K562 (cell line): Measurements from ENCODE around the gene PID1. TPM values are rescaled to one million over a fixed set of nuclear protein-coding genes. Genes with fewer than 3 reads are reported as not detected.

Experiments
- ATAC-seq: fragments of 200-7000 bp; cut with Tn5 transposase; 3 replicates; pipeline ENCODE4 v1.9.1; 2020; ENCODE audit warnings: moderate library complexity
- BruUV-seq: library from RNA; stranded (reverse); fragments of 400-500 nt; replicated peaks from 2 replicates; lab custom pipeline; 2021; lab: Mats Ljungman, UMichigan
- CTCF ChIA-PET: fragments of 300-600 bp; formaldehyde crosslinking; extraction: SDS; loops from one replicate; lab custom pipeline; 2021; ENCODE audit warnings: low intra/inter-chr PET ratio; lab: Yijun Ruan, JAX
- POLR2A ChIA-PET: fragments of 300-600, 350-650 bp; sonication (Branson Sonifier 250); formaldehyde crosslinking; extraction: SDS; loops from one replicate; lab custom pipeline; 2021; ENCODE audit warnings: antibody characterized with exemption, inconsistent platforms; lab: Yijun Ruan, JAX
- DNase-seq, 4 experiments: peaks; one replicate each; pipeline versions ENCODE4 v3.0.0 to v3.0.0-alpha.2; 2011 to 2018; ENCODE audit warnings: low spot score in 3 of 4, mixed read lengths in 3 of 4; ENCODE audit errors: extremely low read depth in 1 of 4
- FAIRE-seq: peaks from 2 replicates; lab custom pipeline; 2011; peaks lifted over from hg19 to GRCh38; lab: Jason Lieb, UNC
- H2AFZ ChIP-seq: 2 replicates; pipeline ENCODE4 v1.6.0; 2011; ENCODE audit warnings: low read depth, low read length, control low read depth, inconsistent platforms
- H3K27ac ChIP-seq: fragments of 200-600 bp; 3 replicates; pipeline ENCODE4 v1.8.0; 2011; ENCODE audit warnings: low read depth, mild to moderate bottlenecking, control low read depth, inconsistent platforms, low read length, moderate library complexity, mixed read lengths; ENCODE audit errors: extremely low read depth
- H3K27me3 ChIP-seq, 2 experiments: fragments of 300-600 bp in 1 of 2; 2 replicates in 1 of 2; 3 replicates in 1 of 2; pipeline versions ENCODE4 v1.6.0 to v1.8.0; 2011; ENCODE audit warnings: inconsistent platforms in 2 of 2, low read length in 2 of 2, mild to moderate bottlenecking in 1 of 2, mixed read lengths in 1 of 2, moderate library complexity in 1 of 2; ENCODE audit not compliant: control insufficient read depth in 2 of 2, insufficient read depth in 2 of 2
- H3K36me3 ChIP-seq: fragments of 300-600 bp; 3 replicates; pipeline ENCODE4 v1.8.0; 2011; ENCODE audit warnings: mild to moderate bottlenecking, low read length, inconsistent platforms; ENCODE audit not compliant: control insufficient read depth, insufficient read depth
- H3K4me1 ChIP-seq, 2 experiments: fragments of 200-600 bp in 1 of 2; replicated peaks in 1 of 2; 2 replicates in 1 of 2; 3 replicates in 1 of 2; pipeline versions ENCODE4 v1.5.1 to v1.8.0; 2011; ENCODE audit warnings: inconsistent platforms in 2 of 2, low read length in 2 of 2, mild to moderate bottlenecking in 1 of 2, mixed read lengths in 1 of 2, moderate library complexity in 1 of 2; ENCODE audit not compliant: control insufficient read depth in 2 of 2, insufficient read depth in 2 of 2
- H3K4me2 ChIP-seq: 2 replicates; pipeline ENCODE4 v1.6.1; 2011; ENCODE audit warnings: low read length, control low read depth, inconsistent platforms, mixed read lengths; ENCODE audit not compliant: insufficient read depth
- H3K4me3 ChIP-seq: fragments of 200-600 bp; sonication (generic), shearing (Covaris generic); 2 replicates; pipeline ENCODE4 v1.5.1; 2016; ENCODE audit warnings: control low read depth, inconsistent platforms
- H3K79me2 ChIP-seq: fragments of 200-600 bp; 3 replicates; pipeline ENCODE4 v1.8.0; 2011; ENCODE audit warnings: low read length, inconsistent platforms; ENCODE audit not compliant: control insufficient read depth, insufficient read depth
- H3K9ac ChIP-seq, 2 experiments: 2 replicates each; pipeline versions ENCODE4 v1.6.0 to v1.6.1; 2011; ENCODE audit warnings: low read depth in 2 of 2, low read length in 2 of 2, control low read depth in 1 of 2, inconsistent platforms in 1 of 2, mild to moderate bottlenecking in 1 of 2, mixed read lengths in 1 of 2; ENCODE audit not compliant: insufficient read depth in 1 of 2
- H3K9me1 ChIP-seq: one replicate; pipeline ENCODE4 v1.6.0; 2011; ENCODE audit warnings: inconsistent platforms, mild to moderate bottlenecking, low read length, moderate library complexity; ENCODE audit not compliant: control insufficient read depth, insufficient read depth
- H3K9me3 ChIP-seq: replicated peaks from 2 replicates; pipeline ENCODE4 v1.5.1; 2011; ENCODE audit warnings: low read depth, low read length, inconsistent platforms; ENCODE audit not compliant: control insufficient read depth, insufficient read depth
- H4K20me1 ChIP-seq: replicated peaks from 2 replicates; pipeline ENCODE4 v1.6.1; 2011; ENCODE audit warnings: low read length, inconsistent platforms, mixed read lengths; ENCODE audit not compliant: control insufficient read depth, insufficient read depth
- BRCA1 ChIP-seq, 2 experiments: fragments of 450-650 bp in 1 of 2; sonication (generic) in 1 of 2; formaldehyde crosslinking in 1 of 2; IDR thresholded peaks; 2 replicates each; pipeline versions ENCODE4 v1.5.0 to v1.6.1; 2017 to 2020; ENCODE audit warnings: mild to moderate bottlenecking in 1 of 2, missing genetic modification reagents in 1 of 2
- FIP1L1 ChIP-seq: fragments of 200-400 bp; formaldehyde crosslinking; IDR thresholded peaks from 2 replicates; pipeline ENCODE4 v1.6.1; 2018; ENCODE audit warnings: mild to moderate bottlenecking, low read depth, low read length; ENCODE audit not compliant: poor library complexity, severe bottlenecking
- MTF1 ChIP-seq: fragments of 250-450 bp; sonication (Bioruptor Pico); IDR thresholded peaks from 2 replicates; pipeline ENCODE4 v1.9.0; 2021; ENCODE audit warnings: moderate library complexity, mild to moderate bottlenecking, inconsistent platforms, borderline replicate concordance
- POLR2H ChIP-seq: IDR thresholded peaks from 2 replicates; pipeline ENCODE4 v1.6.1; 2016; ENCODE audit warnings: missing genetic modification characterization, low read depth, mild to moderate bottlenecking, control low read depth, missing compliant biosample characterization, moderate library complexity
- TRIM28 ChIP-seq: fragments of 450-650 bp; IDR thresholded peaks from 2 replicates; pipeline ENCODE4 v1.6.1; 2017
- ZBTB33 ChIP-seq: sonication (generic); formaldehyde crosslinking; IDR thresholded peaks from 2 replicates; pipeline ENCODE4 v1.8.1; 2023; ENCODE audit warnings: mild to moderate bottlenecking, missing genetic modification reagents
- ZNF140 ChIP-seq: fragments of 250-450 bp; sonication (Bioruptor Pico); IDR thresholded peaks from 2 replicates; pipeline ENCODE4 v1.8.0; 2021; ENCODE audit warnings: moderate library complexity, mild to moderate bottlenecking, inconsistent platforms
- ZNF699 ChIP-seq: fragments of 250-450 bp; sonication (Bioruptor Pico); IDR thresholded peaks from 2 replicates; pipeline ENCODE4 v1.8.0; 2021; ENCODE audit warnings: mild to moderate bottlenecking, moderate library complexity; ENCODE audit not compliant: insufficient replicate concordance
- ZNF717 ChIP-seq: fragments of 250-450 bp; sonication (Bioruptor Pico); IDR thresholded peaks from 2 replicates; pipeline ENCODE4 v1.5.0; 2021
- WGBS: fragments of 100-300 bp; shearing (Covaris generic); methylation state at CpG from one replicate; pipeline ENCODE4 v1.1.6; 2016; ENCODE audit warnings: low coverage, mixed read lengths; ENCODE audit not compliant: insufficient coverage; ENCODE audit errors: missing lambda C conversion rate; 5-methylcytosine and 5-hydroxymethylcytosine counted together
- in situ Hi-C: fragments of 300-500 bp; cut with MboI; formaldehyde crosslinking; loops from 4 replicates; pipeline ENCODE4 v1.15.0; 2018; ENCODE audit warnings: inconsistent platforms, mixed read lengths
- intact Hi-C: fragments of 100-400 bp; cut with micrococcal nuclease; formaldehyde crosslinking; loops from 2 replicates; pipeline ENCODE4 v1.14.2; 2022
- polyA plus RNA-seq, 8 experiments: library from polyadenylated mRNA; depleted of rRNA in 4 of 8; stranded (reverse) in 5 of 8; unstranded in 3 of 8; fragments of >200 nt; fragmentation: Nextera tagmentation in 2 of 8; fragmentation: Illumina TruSeq in 1 of 8; extraction: Ambion mirVana in 2 of 8; extraction: Trizol in 1 of 8; gene quantifications; 2 replicates each; pipeline versions ENCODE4 v1.2.1 to v1.2.3, GENCODE V29; 2011 to 2014; ENCODE audit warnings: inconsistent platforms in 1 of 8, missing spikeins in 1 of 8
- total RNA-seq, 7 experiments: library from RNA; depleted of rRNA in 6 of 7; stranded (reverse); fragments of >200 nt in 6 of 7; fragmentation: Illumina TruSeq in 2 of 7; extraction: Trizol in 2 of 7; gene quantifications; 2 replicates each; pipeline versions ENCODE4 v1.2.1 to v1.2.3, GENCODE V29; 2011 to 2021; ENCODE audit warnings: low replicate concordance in 1 of 7
- TF ChIP-seq, protein P1 (sequence below): fragments of 450-650 bp; IDR thresholded peaks from 2 replicates; pipeline ENCODE4 v1.6.1; 2016; ENCODE audit warnings: borderline replicate concordance
- TF ChIP-seq, protein P2 (sequence below): fragments of 450-650 bp; formaldehyde crosslinking; IDR thresholded peaks from 2 replicates; pipeline ENCODE4 v1.4.0; 2020; ENCODE audit warnings: mild to moderate bottlenecking, mixed read lengths

Gene PID1
- total and polyA plus RNA-seq, 9 of the 15 experiments (the other 6 are each of a cell fraction or from before 2014, with no cell fraction given): not detected

DNA sequence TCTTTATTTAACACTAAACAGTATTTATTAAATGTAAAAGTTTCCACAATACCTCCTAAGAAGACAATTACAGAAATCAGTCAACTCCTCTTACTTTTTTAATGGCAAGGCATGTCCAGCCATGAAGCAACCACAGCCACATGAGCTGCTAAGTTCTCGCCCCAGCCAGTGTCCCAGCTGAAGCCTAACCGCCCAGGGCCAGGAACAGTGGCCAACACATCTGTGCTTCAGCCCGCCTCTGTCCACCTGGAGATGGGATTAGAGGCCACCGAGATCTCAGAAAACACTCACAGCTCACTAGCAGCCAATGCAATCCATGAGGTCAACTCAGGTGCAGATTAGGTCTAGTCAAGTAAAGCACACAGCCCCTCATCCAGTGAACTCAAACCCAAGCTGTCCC lies 40.2 kb downstream of the PID1 start:
- no peak overlapping the region for H3K4me3 ChIP-seq
- H4K20me1 ChIP-seq: no peaks in the 10 kb centered on the region
- POLR2A ChIA-PET: no interaction called here
- no peak overlapping the region for H3K27ac ChIP-seq
- BruUV-seq: no TSS peak
- WGBS: 0% methylated on average over 4 of the region's 4 CpGs
- no peaks in the 10 kb centered on the region for H3K27me3 ChIP-seq
- H3K36me3 ChIP-seq: no peaks in the 10 kb centered on the region
- DNase-seq (no peak), ATAC-seq (no peak), FAIRE-seq (no peak)
- CTCF ChIA-PET: no interaction called here
- no peaks in the 10 kb centered on the region for H3K9me3 ChIP-seq
- no peak for TF ChIP-seq ZNF699
- no peak for TF ChIP-seq ZNF717
- TF ChIP-seq BRCA1 (IDR thresholded peaks at IDR 0.05): no peak
- TF ChIP-seq BRCA1 (CRISPR knock-in tag; IDR thresholded peaks at IDR 0.05): no peak
- TF ChIP-seq POLR2H (tag): no peak
- TF ChIP-seq MTF1 (CRISPR knock-in tag): no peak
- H3K4me1 ChIP-seq: no peaks in the 10 kb centered on the region
- H3K79me2 ChIP-seq: no peaks in the 10 kb centered on the region
- no peak overlapping the region for H3K4me2 ChIP-seq
- H3K9ac ChIP-seq: no peak overlapping the region
- no peaks in the 10 kb centered on the region for H3K9me1 ChIP-seq
- intact Hi-C loops (no loop called here), in situ Hi-C loops (no loop called here)
- H2AFZ ChIP-seq: no peak overlapping the region

DNA sequence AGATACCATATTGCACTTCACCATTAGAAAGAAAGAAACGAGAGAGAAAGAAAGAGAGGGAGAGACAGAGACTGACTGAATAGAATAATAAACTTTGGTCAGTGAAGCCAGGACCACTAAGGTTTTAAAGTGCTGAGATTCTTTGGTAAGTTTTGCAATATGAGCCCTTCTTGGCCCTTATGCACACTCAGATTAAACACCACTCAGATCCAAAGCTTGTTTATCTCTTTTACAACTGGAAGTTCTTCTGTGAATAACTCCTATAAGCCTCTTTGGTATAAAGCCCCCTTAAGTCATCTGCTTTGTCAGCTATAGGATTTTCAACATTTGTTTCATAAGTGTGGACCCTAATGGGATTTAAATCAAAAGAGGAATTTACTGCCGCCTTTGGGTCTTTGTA lies 40.8 kb downstream of the PID1 start:
- Histone ChIP-seq H3K27me3 (no peaks in the 10 kb centered on the region), H3K4me2 (no peak overlapping the region), H3K79me2 (no peaks in the 10 kb centered on the region), H3K36me3 (no peaks in the 10 kb centered on the region), H3K27ac (no peak overlapping the region), H3K4me1 (no peaks in the 10 kb centered on the region), H3K9me1 (no peaks in the 10 kb centered on the region), H3K9me3 (no peaks in the 10 kb centered on the region), H3K9ac (no peak overlapping the region), H2AFZ (no peak overlapping the region), H3K4me3 (no peak overlapping the region), H4K20me1 (no peaks in the 10 kb centered on the region)
- intact Hi-C loops: no loop called here
- no peak for DNase-seq
- no peak for ATAC-seq
- FAIRE-seq: no peak
- in situ Hi-C loops: no loop called here
- WGBS: 0% methylated on average over 2 of the region's 2 CpGs
- ChIA-PET POLR2A (no interaction called here), CTCF (no interaction called here)
- no TSS peak for BruUV-seq
- no peak for TF ChIP-seq FIP1L1
- TF ChIP-seq, protein P1, sequence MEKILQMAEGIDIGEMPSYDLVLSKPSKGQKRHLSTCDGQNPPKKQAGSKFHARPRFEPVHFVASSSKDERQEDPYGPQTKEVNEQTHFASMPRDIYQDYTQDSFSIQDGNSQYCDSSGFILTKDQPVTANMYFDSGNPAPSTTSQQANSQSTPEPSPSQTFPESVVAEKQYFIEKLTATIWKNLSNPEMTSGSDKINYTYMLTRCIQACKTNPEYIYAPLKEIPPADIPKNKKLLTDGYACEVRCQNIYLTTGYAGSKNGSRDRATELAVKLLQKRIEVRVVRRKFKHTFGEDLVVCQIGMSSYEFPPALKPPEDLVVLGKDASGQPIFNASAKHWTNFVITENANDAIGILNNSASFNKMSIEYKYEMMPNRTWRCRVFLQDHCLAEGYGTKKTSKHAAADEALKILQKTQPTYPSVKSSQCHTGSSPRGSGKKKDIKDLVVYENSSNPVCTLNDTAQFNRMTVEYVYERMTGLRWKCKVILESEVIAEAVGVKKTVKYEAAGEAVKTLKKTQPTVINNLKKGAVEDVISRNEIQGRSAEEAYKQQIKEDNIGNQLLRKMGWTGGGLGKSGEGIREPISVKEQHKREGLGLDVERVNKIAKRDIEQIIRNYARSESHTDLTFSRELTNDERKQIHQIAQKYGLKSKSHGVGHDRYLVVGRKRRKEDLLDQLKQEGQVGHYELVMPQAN: no peak
- TF ChIP-seq, protein P2, sequence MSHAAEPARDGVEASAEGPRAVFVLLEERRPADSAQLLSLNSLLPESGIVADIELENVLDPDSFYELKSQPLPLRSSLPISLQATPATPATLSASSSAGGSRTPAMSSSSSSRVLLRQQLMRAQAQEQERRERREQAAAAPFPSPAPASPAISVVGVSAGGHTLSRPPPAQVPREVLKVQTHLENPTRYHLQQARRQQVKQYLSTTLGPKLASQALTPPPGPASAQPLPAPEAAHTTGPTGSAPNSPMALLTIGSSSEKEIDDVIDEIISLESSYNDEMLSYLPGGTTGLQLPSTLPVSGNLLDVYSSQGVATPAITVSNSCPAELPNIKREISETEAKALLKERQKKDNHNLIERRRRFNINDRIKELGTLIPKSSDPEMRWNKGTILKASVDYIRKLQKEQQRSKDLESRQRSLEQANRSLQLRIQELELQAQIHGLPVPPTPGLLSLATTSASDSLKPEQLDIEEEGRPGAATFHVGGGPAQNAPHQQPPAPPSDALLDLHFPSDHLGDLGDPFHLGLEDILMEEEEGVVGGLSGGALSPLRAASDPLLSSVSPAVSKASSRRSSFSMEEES (CRISPR knock-in tag): no peak
- no peak for TF ChIP-seq ZNF140 (CRISPR knock-in tag)
- TF ChIP-seq ZBTB33 (CRISPR knock-in tag): no peak
- TF ChIP-seq TRIM28: no peak
